Tibial nerve (tissue), 4 donors: ENCODE measurements around the gene RAB3B. TPM values are rescaled to one million over a fixed set of nuclear protein-coding genes. Genes with fewer than 3 reads are reported as not detected.
"Not testable (repeated sequence)": the region's sequence is repeated elsewhere in the genome, so short reads cannot be mapped to it uniquely, and the experiment has no call there.

Source experiments
- DNase-seq, 2 donors: peaks; one replicate each; pipeline ENCODE4 v3.0.0-alpha.2; 2019; ENCODE audit warnings: low spot score in 2 of 2
- H3K27ac ChIP-seq, 4 donors: fragments of 200-600 bp; sonication (generic) in 3 of 4; one replicate each; pipeline ENCODE4 v1.5.1; 2017 to 2019; ENCODE audit warnings: mild to moderate bottlenecking in 1 of 4
- H3K27me3 ChIP-seq, 2 donors: fragments of 200-600 bp; sonication (generic) in 1 of 2; one replicate each; pipeline versions ENCODE4 v1.5.1 to v1.6.0; 2017 to 2019
- H3K36me3 ChIP-seq, 3 donors: fragments of 200-600 bp; sonication (generic); one replicate each; pipeline ENCODE4 v1.5.1; 2018 to 2019
- H3K4me1 ChIP-seq, 4 donors: fragments of 200-600 bp; sonication (generic) in 3 of 4; one replicate each; pipeline ENCODE4 v1.5.1; 2017 to 2019
- H3K4me3 ChIP-seq, 4 donors: fragments of 200-600 bp; sonication (generic) in 3 of 4; one replicate each; pipeline ENCODE4 v1.5.1; 2017 to 2019; ENCODE audit warnings: mild to moderate bottlenecking in 1 of 4, moderate library complexity in 1 of 4
- H3K9me3 ChIP-seq, 4 donors: fragments of 200-600 bp; sonication (generic) in 3 of 4; one replicate each; pipeline ENCODE4 v1.5.1; 2017 to 2019
- EP300 ChIP-seq, 2 donors: sonication (generic); formaldehyde crosslinking; IDR thresholded peaks; one replicate each; pipeline ENCODE4 v1.6.1; 2017; ENCODE audit warnings: antibody characterized with exemption in 2 of 2, mild to moderate bottlenecking in 1 of 2
- POLR2A ChIP-seq, 2 donors: fragments of 450-650 bp; IDR thresholded peaks; one replicate each; pipeline ENCODE4 v1.6.1; 2017; ENCODE audit warnings: antibody characterized with exemption in 2 of 2, mild to moderate bottlenecking in 2 of 2, moderate library complexity in 2 of 2
- WGBS, 2 donors: methylation state at CpG; one replicate each; pipeline ENCODE4 v1.1.5; 2018; 5-methylcytosine and 5-hydroxymethylcytosine counted together
- total RNA-seq, 4 donors: library from RNA; depleted of rRNA; stranded (reverse); fragments of >200 nt; gene quantifications; one replicate each; pipeline ENCODE4 v1.1.0, GENCODE V29; 2016
- TF ChIP-seq, protein P1 (sequence below), 5 experiments: fragments of 200-600 bp in 3 of 5; fragments of 450-650 bp in 2 of 5; sonication (generic) in 3 of 5; IDR thresholded peaks; one replicate each; pipeline ENCODE4 v1.5.1; 2016 to 2019; ENCODE audit warnings: antibody characterized with exemption in 5 of 5, mild to moderate bottlenecking in 3 of 5, moderate library complexity in 2 of 5

The RAB3B gene
- total RNA-seq, 4 donors from 2014 or later, result under 0.01 to 0.39 TPM; not detected in 2

DNA sequence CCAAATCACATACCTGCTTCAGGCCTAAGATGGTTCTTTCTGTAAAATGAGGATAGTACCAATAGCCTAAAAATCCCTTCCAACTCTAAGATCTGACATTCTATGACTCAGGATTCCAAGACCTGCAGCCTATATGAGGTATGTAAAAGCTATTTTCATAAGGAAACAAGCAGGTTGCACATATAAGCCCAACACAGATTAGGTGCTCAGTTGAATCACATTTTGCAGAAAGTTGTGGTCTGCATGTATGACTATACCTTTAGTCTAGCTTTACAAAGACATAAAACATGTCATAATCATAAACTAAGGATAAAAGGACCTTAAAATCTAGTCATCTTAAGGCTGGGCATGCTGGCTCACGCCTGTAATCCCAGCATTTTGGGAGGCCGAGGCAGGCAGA, 35.8 kb upstream of the RAB3B start:
- Histone ChIP-seq H3K4me3 (no peak overlapping the region), H3K27me3 (no peaks in the 10 kb centered on the region), H3K9me3 (no peaks in the 10 kb centered on the region), H3K27ac (no peak overlapping the region), H3K4me1 (peaks cover 0 to 15% (median under 1%) of the 10 kb centered on the region in 4 donors), H3K36me3 (peaks cover 0 to 62% (median 6%) of the 10 kb centered on the region in 3 donors)
- DNase-seq, result no peak
- WGBS, 2 donors, result 98% methylated on average over 2 of the region's 2 CpGs
- TF ChIP-seq EP300 (IDR thresholded peaks at IDR 0.05), result no peak
- no peak for TF ChIP-seq POLR2A (IDR thresholded peaks at IDR 0.05)
- TF ChIP-seq, protein P1, sequence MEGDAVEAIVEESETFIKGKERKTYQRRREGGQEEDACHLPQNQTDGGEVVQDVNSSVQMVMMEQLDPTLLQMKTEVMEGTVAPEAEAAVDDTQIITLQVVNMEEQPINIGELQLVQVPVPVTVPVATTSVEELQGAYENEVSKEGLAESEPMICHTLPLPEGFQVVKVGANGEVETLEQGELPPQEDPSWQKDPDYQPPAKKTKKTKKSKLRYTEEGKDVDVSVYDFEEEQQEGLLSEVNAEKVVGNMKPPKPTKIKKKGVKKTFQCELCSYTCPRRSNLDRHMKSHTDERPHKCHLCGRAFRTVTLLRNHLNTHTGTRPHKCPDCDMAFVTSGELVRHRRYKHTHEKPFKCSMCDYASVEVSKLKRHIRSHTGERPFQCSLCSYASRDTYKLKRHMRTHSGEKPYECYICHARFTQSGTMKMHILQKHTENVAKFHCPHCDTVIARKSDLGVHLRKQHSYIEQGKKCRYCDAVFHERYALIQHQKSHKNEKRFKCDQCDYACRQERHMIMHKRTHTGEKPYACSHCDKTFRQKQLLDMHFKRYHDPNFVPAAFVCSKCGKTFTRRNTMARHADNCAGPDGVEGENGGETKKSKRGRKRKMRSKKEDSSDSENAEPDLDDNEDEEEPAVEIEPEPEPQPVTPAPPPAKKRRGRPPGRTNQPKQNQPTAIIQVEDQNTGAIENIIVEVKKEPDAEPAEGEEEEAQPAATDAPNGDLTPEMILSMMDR (IDR thresholded peaks at IDR 0.05), result no peak

DNA sequence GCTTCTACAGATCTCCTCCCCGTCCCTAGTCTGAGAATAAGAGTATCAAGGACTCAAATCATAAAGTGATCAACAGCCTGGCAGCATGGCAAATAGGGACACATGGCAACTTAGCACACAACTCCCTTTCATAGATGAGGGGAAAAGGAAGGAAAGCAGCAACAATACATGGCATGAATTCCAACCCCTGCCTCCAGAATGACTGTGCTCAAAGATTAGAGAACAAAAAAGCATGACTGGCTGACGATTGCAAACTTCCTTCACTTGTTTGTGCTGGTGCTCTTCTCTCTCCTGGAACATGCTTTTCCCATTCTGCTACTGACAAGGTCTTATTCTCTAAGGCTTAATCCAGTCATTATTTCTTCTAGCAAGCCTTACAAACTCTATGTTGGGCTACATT, 31.6 kb upstream of the RAB3B start:
- 63 to 75% methylated on average over 2 of the region's 2 CpGs for WGBS, 2 donors
- H3K36me3 ChIP-seq, result peaks cover 0 to 74% (median 6%) of the 10 kb centered on the region in 3 donors

DNA sequence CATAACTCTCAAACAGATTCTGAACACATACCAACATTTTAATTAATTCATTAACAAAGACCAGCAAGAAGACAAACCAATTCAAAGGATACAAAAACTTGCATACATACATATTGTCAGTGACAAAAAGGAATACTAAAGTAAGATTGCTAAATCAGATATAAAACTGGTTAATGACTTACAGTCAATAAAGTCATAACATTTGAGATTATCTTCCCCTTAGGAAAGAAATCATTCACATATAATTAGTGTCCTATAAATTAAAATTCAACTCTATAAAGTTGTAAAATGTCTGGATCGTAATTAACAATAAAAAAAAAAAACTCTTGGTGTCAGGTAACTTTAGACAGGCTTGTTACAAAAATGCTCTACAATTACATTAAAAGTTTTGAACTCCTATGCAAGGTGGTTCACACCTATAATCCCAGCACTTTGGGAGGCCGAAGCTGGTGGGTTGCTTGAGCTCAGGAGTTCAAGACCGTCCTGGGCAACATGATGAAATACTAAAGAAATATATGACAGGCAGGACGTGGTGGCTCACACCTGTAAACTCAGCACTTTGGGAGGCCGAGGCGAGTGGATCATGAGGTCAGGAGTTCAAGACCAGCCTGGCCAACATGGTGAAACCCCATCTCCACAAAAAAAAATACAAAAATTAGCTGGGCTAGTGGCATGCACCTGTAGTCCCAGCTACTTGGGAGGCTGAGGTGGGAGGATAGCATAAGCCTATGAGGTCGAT, 17.7 kb upstream of the RAB3B start:
- Histone ChIP-seq H3K27ac (no peak overlapping the region), H3K4me3 (no peak overlapping the region), H3K9me3 (no peaks in the 10 kb centered on the region), H3K4me1 (no peaks in the 10 kb centered on the region), H3K27me3 (peaks cover 0 to 31% of the 10 kb centered on the region in 2 donors), H3K36me3 (no peaks in the 10 kb centered on the region)
- 86 to 91% methylated on average over 7 of the region's 7 CpGs for WGBS, 2 donors
- DNase-seq, result no peak
- TF ChIP-seq, protein P1 (IDR thresholded peaks at IDR 0.05), result no peak
- TF ChIP-seq EP300 (IDR thresholded peaks at IDR 0.05) (no peak), POLR2A (IDR thresholded peaks at IDR 0.05) (no peak)

More for the DNA sequence above, 31.6 kb upstream of the RAB3B start:
- no peak overlapping the region for H3K4me3 ChIP-seq
- DNase-seq, result no peak
- H3K9me3 ChIP-seq, result no peaks in the 10 kb centered on the region
- H3K27me3 ChIP-seq, result no peaks in the 10 kb centered on the region
- H3K27ac ChIP-seq, result no peak overlapping the region
- H3K4me1 ChIP-seq, result no peaks in the 10 kb centered on the region
- no peak for TF ChIP-seq EP300 (IDR thresholded peaks at IDR 0.05)
- TF ChIP-seq POLR2A (IDR thresholded peaks at IDR 0.05), result no peak
- TF ChIP-seq, protein P1 (IDR thresholded peaks at IDR 0.05), result no peak

DNA sequence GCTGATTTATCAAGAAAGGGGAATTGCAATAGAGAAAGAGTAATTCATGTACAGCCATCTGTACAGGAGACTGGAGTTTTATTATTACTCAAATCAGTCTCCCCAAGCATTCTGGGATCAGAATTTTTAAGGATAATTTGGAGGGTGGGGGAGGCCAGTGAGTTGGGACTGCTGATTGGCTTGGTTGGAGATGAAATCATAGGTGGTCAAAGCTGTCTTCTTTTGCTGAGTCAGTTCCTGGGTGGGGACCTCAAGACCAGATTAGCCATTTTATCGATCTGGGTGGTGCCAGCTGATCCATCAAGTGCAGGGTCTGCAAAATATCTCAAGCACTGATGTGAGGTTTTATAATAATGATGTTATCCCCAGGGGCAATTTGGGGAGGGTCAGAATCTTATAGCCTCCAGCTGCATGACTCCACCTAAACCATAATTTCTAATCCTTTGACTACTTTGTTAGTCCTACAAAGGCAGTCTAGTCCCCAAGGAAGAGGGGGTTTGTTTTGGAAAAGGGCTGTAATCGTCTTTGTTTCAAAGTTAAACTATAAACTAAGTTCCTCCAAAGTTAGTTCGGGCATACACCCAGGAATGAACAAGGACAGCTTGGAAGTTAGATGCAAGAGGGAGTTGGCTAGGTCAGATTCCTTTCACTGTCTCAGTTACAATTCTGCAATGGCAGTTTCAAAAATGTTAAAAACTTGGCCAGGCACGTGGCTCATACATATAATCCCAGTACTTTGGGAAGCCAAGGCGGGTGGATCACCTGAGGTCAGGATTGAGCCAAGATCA, 16.9 kb upstream of the RAB3B start:
- Histone ChIP-seq H3K27me3 (peaks cover 0 to 34% of the 10 kb centered on the region in 2 donors), H3K27ac (no peak overlapping the region), H3K4me3 (no peak overlapping the region), H3K4me1 (no peaks in the 10 kb centered on the region), H3K36me3 (no peaks in the 10 kb centered on the region), H3K9me3 (no peaks in the 10 kb centered on the region)
- 36 to 39% methylated on average over 5 of the region's 5 CpGs for WGBS, 2 donors
- TF ChIP-seq, protein P1 (IDR thresholded peaks at IDR 0.05), result no peak
- TF ChIP-seq POLR2A (IDR thresholded peaks at IDR 0.05), result no peak
- no peak for TF ChIP-seq EP300 (IDR thresholded peaks at IDR 0.05)
- no peak for DNase-seq

DNA sequence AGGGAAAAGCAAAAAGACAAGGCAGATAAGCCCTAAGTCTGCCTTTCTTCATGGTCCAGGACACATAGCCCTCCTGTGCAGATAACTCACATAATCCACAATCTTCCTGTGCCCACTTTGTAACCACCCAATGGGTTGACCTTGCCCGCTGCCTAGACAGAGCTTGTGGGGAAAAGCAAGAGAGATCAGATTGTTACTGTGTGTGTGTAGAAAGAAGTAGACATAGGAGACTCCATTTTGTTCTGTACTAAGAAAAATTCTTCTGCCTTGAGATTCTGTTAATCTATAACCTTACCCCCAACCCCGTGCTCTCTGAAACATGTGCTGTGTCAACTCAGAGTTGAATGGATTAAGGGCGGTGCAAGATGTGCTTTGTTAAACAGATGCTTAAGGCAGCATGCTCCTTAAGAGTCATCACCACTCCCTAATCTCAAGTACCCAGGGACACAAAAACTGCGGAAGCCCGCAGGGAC, 15.6 kb upstream of the RAB3B start:
- 30 to 42% methylated on average over 3 to 5 of the region's 5 CpGs for WGBS, 2 donors
- not testable (repeated sequence) for H3K4me3 ChIP-seq, H3K36me3 ChIP-seq, H3K4me1 ChIP-seq, H3K27ac ChIP-seq, H3K9me3 ChIP-seq, DNase-seq
- H3K27me3 ChIP-seq, result peaks cover 0 to 34% of the 10 kb centered on the region in 2 donors

DNA sequence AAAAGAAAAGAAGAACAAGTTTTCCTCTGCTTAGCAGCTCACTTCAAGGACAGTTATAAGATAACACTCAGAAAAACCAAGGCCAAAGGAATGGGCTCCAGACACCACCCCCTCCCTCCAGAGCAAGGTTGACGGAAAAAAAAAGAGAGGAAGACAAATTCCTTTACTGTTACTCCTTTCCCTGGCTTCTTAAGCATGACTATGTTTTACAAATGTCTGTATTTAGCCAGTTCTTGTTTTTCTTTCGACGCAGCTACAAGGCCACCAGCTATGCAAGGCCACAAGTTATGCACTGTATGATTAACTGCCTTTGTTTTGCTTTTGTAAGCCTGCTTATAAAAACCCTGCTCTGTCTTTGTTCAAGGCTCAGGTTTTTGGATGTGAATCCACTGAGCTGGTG, 15.0 kb upstream of the RAB3B start:
- not testable (repeated sequence) for H3K4me3 ChIP-seq, H3K4me1 ChIP-seq, DNase-seq, H3K27ac ChIP-seq, H3K9me3 ChIP-seq, H3K36me3 ChIP-seq
- 15 to 24% methylated on average over 3 of the region's 3 CpGs for WGBS, 2 donors
- H3K27me3 ChIP-seq, result peaks cover 0 to 34% of the 10 kb centered on the region in 2 donors
